Fibroblast of pulmonary artery (primary cell): ENCODE data around the gene PSME3.

Source experiments
- DNase-seq: peaks from one replicate; pipeline ENCODE4 v3.0.0-alpha.2; 2010; ENCODE audit warnings: low read depth
- H3K4me3 ChIP-seq: replicated peaks from 2 replicates; pipeline ENCODE4 v1.5.1; 2011; ENCODE audit warnings: low read depth, mild to moderate bottlenecking, control low read depth, low read length, moderate library complexity
- TF ChIP-seq, protein P1 (sequence below): IDR thresholded peaks from 2 replicates; pipeline ENCODE4 v1.5.1; 2011; ENCODE audit warnings: mild to moderate bottlenecking, control low read depth, low read length, inconsistent platforms; ENCODE audit errors: missing control alignments

Gene PSME3, protein sequence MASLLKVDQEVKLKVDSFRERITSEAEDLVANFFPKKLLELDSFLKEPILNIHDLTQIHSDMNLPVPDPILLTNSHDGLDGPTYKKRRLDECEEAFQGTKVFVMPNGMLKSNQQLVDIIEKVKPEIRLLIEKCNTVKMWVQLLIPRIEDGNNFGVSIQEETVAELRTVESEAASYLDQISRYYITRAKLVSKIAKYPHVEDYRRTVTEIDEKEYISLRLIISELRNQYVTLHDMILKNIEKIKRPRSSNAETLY

DNA sequence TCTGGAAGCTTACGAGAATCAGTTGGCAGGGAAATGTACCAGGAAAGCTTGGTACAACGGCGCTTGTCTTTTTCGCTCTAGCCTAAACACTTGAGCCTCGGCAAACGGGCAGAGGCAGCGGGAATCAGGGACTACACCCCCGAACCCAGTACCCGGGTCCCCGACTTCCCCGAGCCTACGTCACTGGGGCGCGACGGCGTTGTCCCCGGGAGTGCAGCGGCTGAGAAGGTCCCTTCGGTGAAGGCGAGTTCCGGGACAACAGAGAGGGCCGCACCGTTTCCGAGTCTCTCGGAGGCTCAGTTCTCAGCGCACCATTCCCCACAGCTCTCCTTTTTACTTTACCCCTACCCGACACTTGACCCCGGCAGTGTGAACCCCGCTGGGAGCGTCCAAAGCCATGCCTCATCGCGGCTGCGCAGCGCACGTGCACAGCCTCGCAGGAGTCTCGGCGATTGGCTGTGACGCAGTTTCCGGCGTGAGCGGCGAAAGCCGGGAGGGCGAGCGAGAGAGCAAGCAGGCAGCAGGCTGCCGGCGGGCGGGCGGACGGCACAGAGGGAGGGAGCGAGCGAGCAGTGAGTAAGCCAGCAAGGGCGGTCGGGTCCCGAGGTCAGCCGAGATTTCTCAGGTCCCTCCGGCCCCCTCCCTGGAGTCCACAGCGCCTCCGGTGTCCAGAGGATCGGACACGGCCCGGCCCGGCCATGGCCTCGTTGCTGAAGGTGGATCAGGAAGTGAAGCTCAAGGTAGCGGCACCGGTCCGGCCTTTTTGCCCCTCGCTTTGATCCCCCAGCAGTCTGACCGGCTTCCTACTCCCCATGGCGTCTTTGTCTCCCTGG is at the start of gene PSME3:
PSME3 (plus strand) TSS at position 464 of the 833 bp plus-strand sequence; CDS start at position 699, 235 bp downstream.
- peak; percentile 85 for DNase-seq
- peak within 1 kb of the TSS; percentile 99 for H3K4me3 ChIP-seq
- TF ChIP-seq, protein P1, sequence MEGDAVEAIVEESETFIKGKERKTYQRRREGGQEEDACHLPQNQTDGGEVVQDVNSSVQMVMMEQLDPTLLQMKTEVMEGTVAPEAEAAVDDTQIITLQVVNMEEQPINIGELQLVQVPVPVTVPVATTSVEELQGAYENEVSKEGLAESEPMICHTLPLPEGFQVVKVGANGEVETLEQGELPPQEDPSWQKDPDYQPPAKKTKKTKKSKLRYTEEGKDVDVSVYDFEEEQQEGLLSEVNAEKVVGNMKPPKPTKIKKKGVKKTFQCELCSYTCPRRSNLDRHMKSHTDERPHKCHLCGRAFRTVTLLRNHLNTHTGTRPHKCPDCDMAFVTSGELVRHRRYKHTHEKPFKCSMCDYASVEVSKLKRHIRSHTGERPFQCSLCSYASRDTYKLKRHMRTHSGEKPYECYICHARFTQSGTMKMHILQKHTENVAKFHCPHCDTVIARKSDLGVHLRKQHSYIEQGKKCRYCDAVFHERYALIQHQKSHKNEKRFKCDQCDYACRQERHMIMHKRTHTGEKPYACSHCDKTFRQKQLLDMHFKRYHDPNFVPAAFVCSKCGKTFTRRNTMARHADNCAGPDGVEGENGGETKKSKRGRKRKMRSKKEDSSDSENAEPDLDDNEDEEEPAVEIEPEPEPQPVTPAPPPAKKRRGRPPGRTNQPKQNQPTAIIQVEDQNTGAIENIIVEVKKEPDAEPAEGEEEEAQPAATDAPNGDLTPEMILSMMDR = no peak

DNA sequence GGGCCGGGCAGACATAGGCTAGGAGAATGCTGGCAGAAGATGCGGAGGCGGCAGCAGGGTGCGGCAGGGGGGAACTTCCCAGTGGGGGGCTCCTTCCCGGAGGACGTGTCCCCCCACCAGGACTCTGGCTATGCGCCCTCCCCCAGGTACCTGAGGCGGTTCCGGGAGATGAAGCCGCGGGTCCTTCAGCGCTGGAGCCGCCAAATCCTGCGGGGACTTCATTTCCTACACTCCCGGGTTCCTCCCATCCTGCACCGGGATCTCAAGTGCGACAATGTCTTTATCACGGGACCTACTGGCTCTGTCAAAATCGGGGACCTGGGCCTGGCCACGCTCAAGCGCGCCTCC is 49.4 kb upstream of the PSME3 start:
- no peak overlapping the region for H3K4me3 ChIP-seq
- DNase-seq = no peak
- TF ChIP-seq, protein P1 = no peak

DNA sequence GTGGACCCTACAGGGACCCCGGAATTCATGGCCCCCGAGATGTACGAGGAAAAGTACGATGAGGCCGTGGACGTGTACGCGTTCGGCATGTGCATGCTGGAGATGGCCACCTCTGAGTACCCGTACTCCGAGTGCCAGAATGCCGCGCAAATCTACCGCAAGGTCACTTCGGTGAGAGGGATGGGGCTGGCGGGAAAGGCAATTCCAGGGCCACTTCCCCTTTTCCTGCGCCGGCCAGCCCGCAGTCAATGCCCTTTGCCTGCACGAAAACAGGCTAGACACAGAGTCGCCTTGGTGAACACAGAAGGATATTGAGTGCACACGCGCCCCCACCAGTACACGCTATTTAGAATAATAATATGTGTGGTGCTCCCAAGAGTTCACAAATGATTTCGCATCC is 48.8 kb upstream of the PSME3 start:
- H3K4me3 ChIP-seq = no peak overlapping the region
- TF ChIP-seq, protein P1 = no peak
- no peak for DNase-seq

DNA sequence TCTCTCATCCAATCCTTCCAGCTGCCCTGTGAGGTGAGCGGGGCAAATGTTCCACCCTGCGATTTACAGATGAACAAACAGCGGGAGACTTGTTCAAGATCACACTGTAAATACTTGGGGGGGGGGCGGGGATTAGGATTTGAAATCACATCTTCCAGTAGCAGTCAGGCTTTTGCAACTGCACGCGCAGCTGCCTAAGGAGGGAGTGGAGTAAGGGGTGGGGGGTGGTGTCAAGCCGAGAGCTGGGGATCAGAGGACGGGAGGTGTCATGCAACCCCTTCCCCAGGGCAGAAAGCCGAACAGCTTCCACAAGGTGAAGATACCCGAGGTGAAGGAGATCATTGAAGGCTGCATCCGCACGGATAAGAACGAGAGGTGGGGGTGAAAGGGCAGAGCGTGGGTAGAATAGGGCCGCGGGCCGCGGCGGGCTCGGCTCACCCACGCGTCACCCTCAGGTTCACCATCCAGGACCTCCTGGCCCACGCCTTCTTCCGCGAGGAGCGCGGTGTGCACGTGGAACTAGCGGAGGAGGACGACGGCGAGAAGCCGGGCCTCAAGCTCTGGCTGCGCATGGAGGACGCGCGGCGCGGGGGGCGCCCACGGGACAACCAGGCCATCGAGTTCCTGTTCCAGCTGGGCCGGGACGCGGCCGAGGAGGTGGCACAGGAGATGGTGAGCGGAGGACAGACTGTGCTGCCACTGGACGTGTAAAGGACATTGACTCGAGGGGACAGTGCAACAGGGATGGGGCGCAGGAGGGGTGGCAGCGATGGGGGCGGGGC is 48.2 kb upstream of the PSME3 start:
- H3K4me3 ChIP-seq = no peak overlapping the region
- TF ChIP-seq, protein P1 = no peak
- no peak for DNase-seq

DNA sequence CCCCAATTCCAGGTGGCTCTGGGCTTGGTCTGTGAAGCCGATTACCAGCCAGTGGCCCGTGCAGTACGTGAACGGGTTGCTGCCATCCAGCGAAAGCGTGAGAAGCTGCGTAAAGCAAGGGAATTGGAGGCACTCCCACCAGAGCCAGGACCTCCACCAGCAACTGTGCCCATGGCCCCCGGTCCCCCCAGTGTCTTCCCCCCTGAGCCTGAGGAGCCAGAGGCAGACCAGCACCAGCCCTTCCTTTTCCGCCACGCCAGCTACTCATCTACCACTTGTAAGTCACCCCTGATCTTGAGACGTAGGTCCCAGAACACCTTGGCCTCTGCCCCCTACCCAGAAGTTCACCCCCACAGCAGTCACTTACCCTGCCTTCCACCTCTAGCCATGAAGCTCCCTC is 45.9 kb upstream of the PSME3 start:
- H3K4me3 ChIP-seq = no peak overlapping the region
- DNase-seq = no peak
- TF ChIP-seq, protein P1 = no peak

DNA sequence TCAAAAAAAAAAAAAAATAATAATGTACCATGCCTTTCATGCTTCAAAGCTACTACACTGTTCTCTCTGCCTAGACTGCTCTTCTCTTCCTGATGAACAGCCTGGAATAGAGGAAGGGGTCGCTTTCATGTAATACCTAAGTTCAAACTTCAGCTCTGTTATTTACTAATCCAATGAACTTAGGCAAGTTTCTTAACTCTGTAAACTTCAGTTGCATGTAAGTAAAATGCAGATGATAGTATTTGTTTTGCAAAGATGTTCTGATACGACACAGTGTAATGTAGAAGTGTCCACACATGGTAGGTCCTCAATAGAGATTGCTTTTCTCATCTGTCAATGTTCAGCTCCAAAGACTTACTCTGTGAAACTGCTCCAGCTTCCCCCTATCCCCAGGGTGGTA is 41.2 kb upstream of the PSME3 start:
- H3K4me3 ChIP-seq = no peak overlapping the region
- no peak for DNase-seq
- TF ChIP-seq, protein P1 = no peak
